Esophagus squamous epithelium (tissue), 5 donors: Measurements from ENCODE around the gene PHOX2A. TPM values are rescaled to one million over a fixed set of nuclear protein-coding genes. Genes with fewer than 3 reads are reported as not detected.
A peak's percentile ranks its signal among the peaks of the same experiment; 100 is the strongest.

Experiments
- DNase-seq: peaks from one replicate; lab custom pipeline; 2025; lab: John Stamatoyannopoulos, UW
- H3K27ac ChIP-seq, 4 donors: fragments of 200-600 bp; sonication (generic); one replicate each; pipeline ENCODE4 v1.5.1; 2016 to 2019; ENCODE audit warnings: mild to moderate bottlenecking in 1 of 4
- H3K27me3 ChIP-seq, 4 donors: fragments of 200-600 bp; sonication (generic); 1 replicate in 3 of 4; 2 replicates in 1 of 4; pipeline versions ENCODE4 v1.5.1 to v1.6.0; 2017 to 2021; ENCODE audit warnings: antibody characterized with exemption in 1 of 4
- H3K36me3 ChIP-seq, 3 donors: fragments of 200-600 bp; sonication (generic); one replicate each; pipeline ENCODE4 v1.5.1; 2016 to 2019
- H3K4me1 ChIP-seq, 3 donors: fragments of 200-600 bp; sonication (generic); one replicate each; pipeline ENCODE4 v1.5.1; 2017 to 2019
- H3K4me3 ChIP-seq, 4 donors: fragments of 200-600 bp; sonication (generic); 1 replicate in 3 of 4; 2 replicates in 1 of 4; pipeline ENCODE4 v1.5.1; 2016 to 2019; ENCODE audit warnings: mild to moderate bottlenecking in 2 of 4, moderate library complexity in 1 of 4
- H3K9me3 ChIP-seq, 3 donors: fragments of 200-600 bp; sonication (generic); one replicate each; pipeline ENCODE4 v1.5.1; 2016 to 2019
- POLR2A ChIP-seq, 4 donors: fragments of 450-650 bp; IDR thresholded peaks; one replicate each; pipeline ENCODE4 v1.6.1; 2017; ENCODE audit warnings: antibody characterized with exemption in 4 of 4, mild to moderate bottlenecking in 4 of 4, moderate library complexity in 3 of 4
- WGBS, 2 donors: methylation state at CpG; one replicate each; pipeline ENCODE4 v1.1.5; 2018; 5-methylcytosine and 5-hydroxymethylcytosine counted together
- intact Hi-C: fragments of 100-400 bp; cut with DNase I; formaldehyde crosslinking; loops from one replicate; pipeline ENCODE4 v1.15.0; 2022
- total RNA-seq, 4 donors: library from RNA; depleted of rRNA; stranded (reverse); fragments of >200 nt; gene quantifications; one replicate each; pipeline ENCODE4 v1.1.0, GENCODE V29; 2016
- TF ChIP-seq, protein P1 (sequence below), 6 experiments: fragments of 450-650 bp in 4 of 6; fragments of 200-600 bp in 2 of 6; sonication (generic) in 2 of 6; IDR thresholded peaks; one replicate each; pipeline ENCODE4 v1.5.1; 2016 to 2019; ENCODE audit warnings: antibody characterized with exemption in 6 of 6, mild to moderate bottlenecking in 4 of 6, moderate library complexity in 4 of 6
- donor health status: DM: yes; HTN: yes; CAD: no.

Gene PHOX2A
- total RNA-seq, 4 donors from 2014 or later: not detected

DNA sequence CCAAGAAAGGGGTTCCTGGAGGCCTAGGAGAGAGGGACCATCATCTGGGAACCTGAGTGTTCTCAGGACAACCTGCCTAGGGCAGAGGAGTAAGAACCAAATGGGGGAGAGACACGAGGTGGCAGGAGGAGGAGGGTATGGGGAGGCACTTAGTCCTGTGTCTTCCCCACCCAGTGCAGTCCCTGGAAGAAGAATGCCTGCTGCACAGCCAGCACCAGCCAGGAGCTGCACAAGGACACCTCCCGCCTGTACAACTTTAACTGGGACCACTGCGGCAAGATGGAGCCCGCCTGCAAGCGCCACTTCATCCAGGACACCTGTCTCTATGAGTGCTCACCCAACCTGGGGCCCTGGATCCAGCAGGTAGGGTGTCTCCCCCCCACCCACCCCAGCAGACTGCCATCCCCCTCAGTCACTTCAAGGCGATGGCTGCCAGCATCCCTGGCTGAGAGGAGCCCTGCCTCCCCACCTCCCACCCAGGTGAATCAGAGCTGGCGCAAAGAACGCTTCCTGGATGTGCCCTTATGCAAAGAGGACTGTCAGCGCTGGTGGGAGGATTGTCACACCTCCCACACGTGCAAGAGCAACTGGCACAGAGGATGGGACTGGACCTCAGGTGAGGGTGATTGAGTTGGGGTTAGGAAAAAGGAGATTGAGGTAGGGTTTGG, 23.1 kb downstream of the PHOX2A start:
- Histone ChIP-seq H3K27me3 (peaks cover 0 to 17% (median 0%) of the 10 kb centered on the region in 4 donors), H3K36me3 (no peaks in the 10 kb centered on the region), H3K4me3 (no peak overlapping the region), H3K4me1 (peaks cover 11 to 21% (median 17%) of the 10 kb centered on the region in 3 donors), H3K9me3 (no peaks in the 10 kb centered on the region), H3K27ac (no peak overlapping the region)
- no peak for DNase-seq
- 65 to 86% methylated on average over 3 to 7 of the region's 10 CpGs for WGBS, 2 donors
- TF ChIP-seq POLR2A (IDR thresholded peaks at IDR 0.05): no peak
- TF ChIP-seq, protein P1, sequence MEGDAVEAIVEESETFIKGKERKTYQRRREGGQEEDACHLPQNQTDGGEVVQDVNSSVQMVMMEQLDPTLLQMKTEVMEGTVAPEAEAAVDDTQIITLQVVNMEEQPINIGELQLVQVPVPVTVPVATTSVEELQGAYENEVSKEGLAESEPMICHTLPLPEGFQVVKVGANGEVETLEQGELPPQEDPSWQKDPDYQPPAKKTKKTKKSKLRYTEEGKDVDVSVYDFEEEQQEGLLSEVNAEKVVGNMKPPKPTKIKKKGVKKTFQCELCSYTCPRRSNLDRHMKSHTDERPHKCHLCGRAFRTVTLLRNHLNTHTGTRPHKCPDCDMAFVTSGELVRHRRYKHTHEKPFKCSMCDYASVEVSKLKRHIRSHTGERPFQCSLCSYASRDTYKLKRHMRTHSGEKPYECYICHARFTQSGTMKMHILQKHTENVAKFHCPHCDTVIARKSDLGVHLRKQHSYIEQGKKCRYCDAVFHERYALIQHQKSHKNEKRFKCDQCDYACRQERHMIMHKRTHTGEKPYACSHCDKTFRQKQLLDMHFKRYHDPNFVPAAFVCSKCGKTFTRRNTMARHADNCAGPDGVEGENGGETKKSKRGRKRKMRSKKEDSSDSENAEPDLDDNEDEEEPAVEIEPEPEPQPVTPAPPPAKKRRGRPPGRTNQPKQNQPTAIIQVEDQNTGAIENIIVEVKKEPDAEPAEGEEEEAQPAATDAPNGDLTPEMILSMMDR (IDR thresholded peaks at IDR 0.05): no peak
- intact Hi-C loops: no loop called here

- Histone ChIP-seq H3K9me3 (no peaks in the 10 kb centered on the region), H3K4me3 (no peak overlapping the region), H3K27me3 (peaks cover 0 to 17% (median 0%) of the 10 kb centered on the region in 4 donors), H3K4me1 (peaks cover 3 to 12% (median 10%) of the 10 kb centered on the region in 3 donors), H3K27ac (peak overlapping the region in 1 of 4 donors; percentile 7), H3K36me3 (no peaks in the 10 kb centered on the region)
- no peak for DNase-seq
- no peak for TF ChIP-seq POLR2A (IDR thresholded peaks at IDR 0.05)
- TF ChIP-seq, protein P1 (IDR thresholded peaks at IDR 0.05): no peak
- 88 to 100% methylated on average over 2 to 5 of the region's 5 CpGs for WGBS, 2 donors
- intact Hi-C loops: no loop called here
These were observed 25.7 kb downstream of the PHOX2A start for GRCh38 chr11:72218251-72218745.

GRCh38 chr11:72217841-72218240, 26.1 kb downstream of the PHOX2A start:
- no peaks in the 10 kb centered on the region for H3K36me3 ChIP-seq
- intact Hi-C loops: no loop called here
- H3K4me3 ChIP-seq: peak overlapping the region in 1 of 4 donors; percentile 10
- H3K27me3 ChIP-seq: peaks cover 0 to 17% (median 0%) of the 10 kb centered on the region in 4 donors
- TF ChIP-seq, protein P1 (IDR thresholded peaks at IDR 0.05): no peak
- no peak for TF ChIP-seq POLR2A (IDR thresholded peaks at IDR 0.05)
- no peak for DNase-seq
- WGBS, 2 donors: 14 to 23% methylated on average over 2 of the region's 2 CpGs
- no peaks in the 10 kb centered on the region for H3K9me3 ChIP-seq
- peaks cover 3 to 10% (median 10%) of the 10 kb centered on the region in 3 donors for H3K4me1 ChIP-seq
- H3K27ac ChIP-seq: peak overlapping the region in 1 of 4 donors; percentile 7

DNA sequence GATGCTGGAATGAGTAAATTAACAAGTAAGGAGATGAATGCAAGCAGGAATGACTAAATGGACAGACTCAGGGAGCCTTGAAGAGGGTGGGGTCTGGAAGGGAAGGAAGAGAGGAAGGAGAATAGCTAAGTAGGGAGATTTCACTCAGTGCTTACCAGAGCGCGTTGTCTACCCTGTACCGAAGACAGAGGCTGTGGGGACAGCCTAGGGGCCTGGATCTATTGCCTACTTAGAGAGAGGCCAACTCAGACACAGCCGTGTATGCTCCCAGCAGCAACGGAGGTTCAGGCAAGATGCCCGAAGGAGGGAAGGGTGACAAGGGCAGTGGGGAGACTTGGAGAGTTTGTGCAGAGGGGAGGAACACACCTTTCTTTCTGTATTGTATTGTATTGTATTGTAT, 27.3 kb downstream of the PHOX2A start, which contains the start of gene FOLR2:
Gene FOLR2 (plus strand): TSS at position 157 of the 400 bp plus-strand sequence. CDS start 1,791 bp downstream, outside the sequence.
- peak within 1 kb of the TSS in 1 of 4 donors; percentile 19 for H3K27ac ChIP-seq
- no peak for DNase-seq
- H3K36me3 ChIP-seq: no peaks in the 10 kb centered on the region
- TF ChIP-seq POLR2A (IDR thresholded peaks at IDR 0.05): no peak
- TF ChIP-seq, protein P1 (IDR thresholded peaks at IDR 0.05): no peak
- intact Hi-C loops: no loop called here
- WGBS, 2 donors: 76 to 85% methylated on average over 6 of the region's 6 CpGs
- no peaks in the 10 kb centered on the region for H3K9me3 ChIP-seq
- H3K4me1 ChIP-seq: no peaks in the 10 kb centered on the region
- H3K4me3 ChIP-seq: peak within 1 kb of the TSS in 1 of 4 donors; percentile 10
- H3K27me3 ChIP-seq: peaks cover 0 to 17% (median 0%) of the 10 kb centered on the region in 4 donors

GRCh38 chr11:72209101-72209500, 34.9 kb downstream of the PHOX2A start:
- H3K27ac ChIP-seq: no peak overlapping the region
- H3K9me3 ChIP-seq: peaks cover 0 to 6% (median 0%) of the 10 kb centered on the region in 3 donors
- H3K36me3 ChIP-seq: no peaks in the 10 kb centered on the region
- intact Hi-C loops: no loop called here
- no peaks in the 10 kb centered on the region for H3K4me1 ChIP-seq
- peaks cover 0 to 8% (median 0%) of the 10 kb centered on the region in 4 donors for H3K27me3 ChIP-seq
- no peak for DNase-seq
- 82 to 84% methylated on average over 4 of the region's 4 CpGs for WGBS, 2 donors
- TF ChIP-seq, protein P1 (IDR thresholded peaks at IDR 0.05): no peak
- TF ChIP-seq POLR2A (IDR thresholded peaks at IDR 0.05): no peak
- H3K4me3 ChIP-seq: no peak overlapping the region
